Sigmoid colon (tissue), 7 donors: ENCODE data around the gene SSX5. TPM values are rescaled to one million over a fixed set of nuclear protein-coding genes. Genes with fewer than 3 reads are reported as not detected.

Source experiments
- polyA plus RNA-seq, 3 donors: library from polyadenylated mRNA; stranded (reverse); fragments of 200-250 nt; gene quantifications; one replicate each; pipeline ENCODE4 v1.2.3, GENCODE V29; 2013
- small RNA-seq, 3 donors: library from RNA; depleted of rRNA; stranded (forward); fragments of <200 nt; gene quantifications; one replicate each; pipeline ENCODE3, GENCODE V24; 2016
- total RNA-seq, 4 donors: library from RNA; depleted of rRNA; stranded (reverse); fragments of >200 nt; gene quantifications; one replicate each; pipeline ENCODE4 v1.1.0, GENCODE V29; 2016
- donor health status: healthy with polysubstance abuse.
- donor health status: Bipolar disorder and iron deficiency.
- donor health status: healthy.

The SSX5 gene
- total and polyA plus RNA-seq, 7 donors = not detected

Small RNAs within 50 kb of the gene (small RNA-seq; reads per million reads assigned to genes)
- gene AC245047.3 = 0 reads per million in 3 donors
- gene AC245047.7 = 0 reads per million in 3 donors
- gene RNA5SP503 = 0 reads per million in 3 donors
- 0 reads per million in 3 donors for gene RNU6-707P

Other genes starting within 250 kb of the SSX5 start
- gene ZNF182, start 192.8 kb downstream of the SSX5 start, total RNA-seq = 1 to 10 TPM; 3.9 to 6.4 (median 4.2) TPM
- gene ZNF182, start 192.8 kb downstream of the SSX5 start, polyA plus RNA-seq = 1 to 10 TPM in 1 of 3 donors, under 1 TPM in 2; 0.60 to 3.7 (median 0.92) TPM
- not detected for gene SPACA5, start 189.8 kb downstream of the SSX5 start, total RNA-seq
- gene SPACA5, start 189.8 kb downstream of the SSX5 start, polyA plus RNA-seq = not detected
- gene ZNF630, start 125.2 kb downstream of the SSX5 start, total RNA-seq = 1 to 10 TPM; 4.3 to 7.5 (median 4.7) TPM
- gene ZNF630, start 125.2 kb downstream of the SSX5 start, polyA plus RNA-seq = 1 to 10 TPM; 1.4 to 2.3 (median 1.8) TPM
- gene SPACA5B, start 66.2 kb downstream of the SSX5 start, total RNA-seq = not detected
- gene SPACA5B, start 66.2 kb downstream of the SSX5 start, polyA plus RNA-seq = not detected
- not detected for gene SSX1, start 58.6 kb upstream of the SSX5 start, total RNA-seq
- gene SSX1, start 58.6 kb upstream of the SSX5 start, polyA plus RNA-seq = not detected
- not detected for gene SSX3, start 159.9 kb upstream of the SSX5 start, total RNA-seq
- not detected for gene SSX3, start 159.9 kb upstream of the SSX5 start, polyA plus RNA-seq
- not detected for gene SSX4, start 186.7 kb upstream of the SSX5 start, total RNA-seq
- not detected for gene SSX4, start 186.7 kb upstream of the SSX5 start, polyA plus RNA-seq
- not detected for gene SSX4B, start 215.2 kb upstream of the SSX5 start, total RNA-seq
- gene SSX4B, start 215.2 kb upstream of the SSX5 start, polyA plus RNA-seq = not detected